Thyroid gland (tissue), 4 donors: ENCODE results near the gene ACSF3.

Source experiments
- POLR2A ChIP-seq, 2 donors: fragments of 450-650 bp; IDR thresholded peaks; one replicate each; pipeline ENCODE4 v1.6.1; 2017; ENCODE audit warnings: antibody characterized with exemption in 2 of 2, mild to moderate bottlenecking in 2 of 2, moderate library complexity in 1 of 2
- TF ChIP-seq, protein P1 (sequence below), 6 experiments: fragments of 200-600 bp in 3 of 6; fragments of 450-650 bp in 3 of 6; sonication (generic) in 3 of 6; IDR thresholded peaks; one replicate each; pipeline ENCODE4 v1.5.1; 2016 to 2019; ENCODE audit warnings: antibody characterized with exemption in 6 of 6, mild to moderate bottlenecking in 2 of 6, inconsistent platforms in 1 of 6, moderate library complexity in 1 of 6

DNA sequence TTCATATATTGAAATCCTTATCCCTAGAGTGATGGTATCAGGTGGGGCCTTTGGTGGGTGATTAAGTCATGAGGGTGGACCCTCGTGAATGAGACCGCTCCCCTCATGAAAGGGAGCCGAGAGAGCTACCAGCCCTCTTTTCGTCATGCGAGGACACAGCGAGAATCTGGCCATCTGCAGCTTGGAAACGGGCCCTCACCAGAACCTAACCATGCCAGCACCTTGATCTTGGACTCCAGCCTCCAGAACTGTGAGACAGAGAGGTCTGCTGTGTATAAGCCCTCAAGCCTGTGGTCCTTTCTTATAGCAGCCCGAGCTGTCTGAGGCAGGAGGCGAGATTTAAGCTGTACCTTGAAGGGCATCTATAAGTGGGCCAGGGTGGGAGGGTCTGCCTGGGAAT, 23.7 kb upstream of the ACSF3 start:
- TF ChIP-seq, protein P1, sequence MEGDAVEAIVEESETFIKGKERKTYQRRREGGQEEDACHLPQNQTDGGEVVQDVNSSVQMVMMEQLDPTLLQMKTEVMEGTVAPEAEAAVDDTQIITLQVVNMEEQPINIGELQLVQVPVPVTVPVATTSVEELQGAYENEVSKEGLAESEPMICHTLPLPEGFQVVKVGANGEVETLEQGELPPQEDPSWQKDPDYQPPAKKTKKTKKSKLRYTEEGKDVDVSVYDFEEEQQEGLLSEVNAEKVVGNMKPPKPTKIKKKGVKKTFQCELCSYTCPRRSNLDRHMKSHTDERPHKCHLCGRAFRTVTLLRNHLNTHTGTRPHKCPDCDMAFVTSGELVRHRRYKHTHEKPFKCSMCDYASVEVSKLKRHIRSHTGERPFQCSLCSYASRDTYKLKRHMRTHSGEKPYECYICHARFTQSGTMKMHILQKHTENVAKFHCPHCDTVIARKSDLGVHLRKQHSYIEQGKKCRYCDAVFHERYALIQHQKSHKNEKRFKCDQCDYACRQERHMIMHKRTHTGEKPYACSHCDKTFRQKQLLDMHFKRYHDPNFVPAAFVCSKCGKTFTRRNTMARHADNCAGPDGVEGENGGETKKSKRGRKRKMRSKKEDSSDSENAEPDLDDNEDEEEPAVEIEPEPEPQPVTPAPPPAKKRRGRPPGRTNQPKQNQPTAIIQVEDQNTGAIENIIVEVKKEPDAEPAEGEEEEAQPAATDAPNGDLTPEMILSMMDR (IDR thresholded peaks at IDR 0.05): no peak
- no peak for TF ChIP-seq POLR2A (IDR thresholded peaks at IDR 0.05)
